IgD-negative memory B cell (primary cell): ENCODE results near the gene CCDC194. TPM values are rescaled to one million over a fixed set of nuclear protein-coding genes. Genes with fewer than 3 reads are reported as not detected.

Experiments used
- H3K27ac Mint-ChIP-seq, 3 donors: one replicate each; pipeline ENCODE4 v1.8.0; 2020 to 2022; ENCODE audit warnings: mild to moderate bottlenecking in 3 of 3, mixed read lengths in 3 of 3, moderate library complexity in 1 of 3
- H3K27me3 Mint-ChIP-seq: one replicate; pipeline ENCODE4 v1.8.0; 2021; ENCODE audit warnings: mixed read lengths
- H3K36me3 Mint-ChIP-seq: one replicate; pipeline ENCODE4 v1.8.0; 2020; ENCODE audit warnings: mild to moderate bottlenecking, mixed read lengths
- H3K4me1 Mint-ChIP-seq, 3 donors: one replicate each; pipeline ENCODE4 v1.8.0; 2020 to 2022; ENCODE audit warnings: mixed read lengths in 3 of 3, mild to moderate bottlenecking in 1 of 3
- H3K4me3 Mint-ChIP-seq, 4 donors: one replicate each; pipeline ENCODE4 v1.8.0; 2020 to 2022; ENCODE audit warnings: mild to moderate bottlenecking in 4 of 4, mixed read lengths in 4 of 4, moderate library complexity in 3 of 4
- H3K9me3 Mint-ChIP-seq, 3 donors: one replicate each; pipeline ENCODE4 v1.8.0; 2020 to 2021; ENCODE audit warnings: mixed read lengths in 3 of 3, mild to moderate bottlenecking in 1 of 3
- polyA plus RNA-seq: library from polyadenylated mRNA; unstranded; fragments of 300-500 nt; fragmentation: Illumina TruSeq; gene quantifications from one replicate; pipeline ENCODE4 v1.2.3, GENCODE V29; 2021

The CCDC194 gene
- polyA plus RNA-seq, 1 donor from 2014 or later = not detected

GRCh38 chr19:17341386-17341785 lies 52.6 kb downstream of the CCDC194 start:
- Mint-ChIP-seq H3K4me1 (peaks cover 5 to 8% (median 7%) of the 10 kb centered on the region in 3 donors), H3K27ac (no peak overlapping the region), H3K36me3 (no peaks in the 10 kb centered on the region), H3K4me3 (no peak overlapping the region), H3K27me3 (no peaks in the 10 kb centered on the region), H3K9me3 (no peaks in the 10 kb centered on the region)

- Mint-ChIP-seq H3K9me3 (no peaks in the 10 kb centered on the region), H3K36me3 (no peaks in the 10 kb centered on the region), H3K4me1 (peaks cover 5 to 6% (median 6%) of the 10 kb centered on the region in 3 donors), H3K27ac (no peak overlapping the region), H3K4me3 (no peak overlapping the region), H3K27me3 (no peaks in the 10 kb centered on the region)
Measured at GRCh38 chr19:17340871-17341357, 53.1 kb downstream of the CCDC194 start.

Other genes starting within 250 kb of the CCDC194 start
- gene USE1, start 178.8 kb downstream of the CCDC194 start, polyA plus RNA-seq = 52.5 TPM
- 46.0 TPM for gene OCEL1, start 168.0 kb downstream of the CCDC194 start, polyA plus RNA-seq
- 1.3 TPM for gene NR2F6, start 148.3 kb downstream of the CCDC194 start, polyA plus RNA-seq
- gene USHBP1, start 129.5 kb downstream of the CCDC194 start, polyA plus RNA-seq = not detected
- gene BABAM1, start 126.8 kb downstream of the CCDC194 start, polyA plus RNA-seq = 115 TPM
- gene ANKLE1, start 112.3 kb downstream of the CCDC194 start, polyA plus RNA-seq = 6.1 TPM
- gene ABHD8, start 90.8 kb downstream of the CCDC194 start, polyA plus RNA-seq = 8.5 TPM
- 218 TPM for gene MRPL34, start 88.3 kb downstream of the CCDC194 start, polyA plus RNA-seq
- gene DDA1, start 84.6 kb downstream of the CCDC194 start, polyA plus RNA-seq = 38.6 TPM
- not detected for gene ANO8, start 59.3 kb downstream of the CCDC194 start, polyA plus RNA-seq
- gene GTPBP3, start 56.6 kb downstream of the CCDC194 start, polyA plus RNA-seq = 11.1 TPM
- not detected for gene PLVAP, start 16.9 kb downstream of the CCDC194 start, polyA plus RNA-seq
- gene BST2, start 11.4 kb upstream of the CCDC194 start, polyA plus RNA-seq = 162 TPM
- 22.2 TPM for gene MVB12A, start 25.9 kb upstream of the CCDC194 start, polyA plus RNA-seq
- not detected for gene TMEM221, start 54.5 kb upstream of the CCDC194 start, polyA plus RNA-seq
- not detected for gene NXNL1, start 66.7 kb upstream of the CCDC194 start, polyA plus RNA-seq
- gene SLC27A1, start 76.3 kb upstream of the CCDC194 start, polyA plus RNA-seq = 4.5 TPM
- gene PGLS, start 117.5 kb upstream of the CCDC194 start, polyA plus RNA-seq = 106 TPM
- gene COLGALT1, start 161.5 kb upstream of the CCDC194 start, polyA plus RNA-seq = 11.5 TPM